ENCODE results near the gene MLIP. TPM values are rescaled to one million over a fixed set of nuclear protein-coding genes. Genes with fewer than 3 reads are reported as not detected.

Gene MLIP
- total RNA-seq, 1 experiment from 2014 or later = not detected

- TF ChIP-seq CTCF (IDR thresholded peaks at IDR 0.05; ENCODE audit: unreplicated experiment) = no peak
- no peak overlapping the region for H3K27ac Mint-ChIP-seq (ENCODE audit: low read depth, unreplicated experiment)
- no peak overlapping the region for H3K4me3 Mint-ChIP-seq (ENCODE audit: unreplicated experiment)
- H3K36me3 Mint-ChIP-seq (ENCODE audit: insufficient read depth, unreplicated experiment) = no peaks in the 10 kb centered on the region
- BruUV-seq (replicated peaks) = no TSS peak
- POLR2A ChIA-PET = no interaction called here
- peaks cover 5% of the 10 kb centered on the region for H3K9me3 Mint-ChIP-seq (ENCODE audit: unreplicated experiment)
- H3K27me3 Mint-ChIP-seq (ENCODE audit: insufficient read depth, unreplicated experiment) = no peaks in the 10 kb centered on the region
- no peak for DNase-seq (ENCODE audit: unreplicated experiment)
- H3K4me1 Mint-ChIP-seq (ENCODE audit: insufficient read depth, unreplicated experiment) = no peaks in the 10 kb centered on the region
- CTCF ChIA-PET = no interaction called here
- intact Hi-C loops (cut with micrococcal nuclease) = no loop called here
Measured at GRCh38 chr6:54183616-54184015, 72.4 kb downstream of the MLIP start.

- intact Hi-C loops (cut with micrococcal nuclease) = no loop called here
- Mint-ChIP-seq H3K36me3 (ENCODE audit: insufficient read depth, unreplicated experiment) (no peaks in the 10 kb centered on the region), H3K27ac (ENCODE audit: low read depth, unreplicated experiment) (no peak overlapping the region), H3K9me3 (ENCODE audit: unreplicated experiment) (no peaks in the 10 kb centered on the region), H3K27me3 (ENCODE audit: insufficient read depth, unreplicated experiment) (no peaks in the 10 kb centered on the region), H3K4me1 (ENCODE audit: insufficient read depth, unreplicated experiment) (no peaks in the 10 kb centered on the region), H3K4me3 (ENCODE audit: unreplicated experiment) (no peak overlapping the region)
- CTCF ChIA-PET = no interaction called here
- POLR2A ChIA-PET = no interaction called here
- no peak for DNase-seq (ENCODE audit: unreplicated experiment)
- no TSS peak for BruUV-seq (replicated peaks)
- TF ChIP-seq CTCF (IDR thresholded peaks at IDR 0.05; ENCODE audit: unreplicated experiment) = no peak
Measured at GRCh38 chr6:54185885-54186284, 74.6 kb downstream of the MLIP start.

- BruUV-seq (replicated peaks) = no TSS peak
- H3K4me3 Mint-ChIP-seq (ENCODE audit: unreplicated experiment) = no peak overlapping the region
- CTCF ChIA-PET = no interaction called here
- intact Hi-C loops (cut with micrococcal nuclease) = no loop called here
- H3K9me3 Mint-ChIP-seq (ENCODE audit: unreplicated experiment) = no peaks in the 10 kb centered on the region
- TF ChIP-seq CTCF (IDR thresholded peaks at IDR 0.05; ENCODE audit: unreplicated experiment) = no peak
- H3K36me3 Mint-ChIP-seq (ENCODE audit: insufficient read depth, unreplicated experiment) = no peaks in the 10 kb centered on the region
- H3K27ac Mint-ChIP-seq (ENCODE audit: low read depth, unreplicated experiment) = no peak overlapping the region
- H3K27me3 Mint-ChIP-seq (ENCODE audit: insufficient read depth, unreplicated experiment) = no peaks in the 10 kb centered on the region
- no peak for DNase-seq (ENCODE audit: unreplicated experiment)
- POLR2A ChIA-PET = no interaction called here
- H3K4me1 Mint-ChIP-seq (ENCODE audit: insufficient read depth, unreplicated experiment) = no peaks in the 10 kb centered on the region
Measured at GRCh38 chr6:54188846-54189245, 77.6 kb downstream of the MLIP start.

- ChIA-PET CTCF (no interaction called here), POLR2A (no interaction called here)
- no peak for TF ChIP-seq CTCF (IDR thresholded peaks at IDR 0.05; ENCODE audit: unreplicated experiment)
- no peaks in the 10 kb centered on the region for H3K27me3 Mint-ChIP-seq (ENCODE audit: insufficient read depth, unreplicated experiment)
- no peak overlapping the region for H3K27ac Mint-ChIP-seq (ENCODE audit: low read depth, unreplicated experiment)
- H3K4me3 Mint-ChIP-seq (ENCODE audit: unreplicated experiment) = no peak overlapping the region
- no TSS peak for BruUV-seq (replicated peaks)
- H3K4me1 Mint-ChIP-seq (ENCODE audit: insufficient read depth, unreplicated experiment) = no peaks in the 10 kb centered on the region
- H3K36me3 Mint-ChIP-seq (ENCODE audit: insufficient read depth, unreplicated experiment) = no peaks in the 10 kb centered on the region
- H3K9me3 Mint-ChIP-seq (ENCODE audit: unreplicated experiment) = no peaks in the 10 kb centered on the region
- DNase-seq (ENCODE audit: unreplicated experiment) = no peak
- intact Hi-C loops (cut with micrococcal nuclease) = no loop called here
Measured at GRCh38 chr6:54191461-54191860, 80.2 kb downstream of the MLIP start.

All from MCF 10A (cell line).